ENCODE measurements around the gene OXA1L. TPM values are rescaled to one million over a fixed set of nuclear protein-coding genes. Genes with fewer than 3 reads are reported as not detected.

The OXA1L gene
- total and polyA plus RNA-seq, 12 donors = 138 to 219 (median 187) TPM

DNA sequence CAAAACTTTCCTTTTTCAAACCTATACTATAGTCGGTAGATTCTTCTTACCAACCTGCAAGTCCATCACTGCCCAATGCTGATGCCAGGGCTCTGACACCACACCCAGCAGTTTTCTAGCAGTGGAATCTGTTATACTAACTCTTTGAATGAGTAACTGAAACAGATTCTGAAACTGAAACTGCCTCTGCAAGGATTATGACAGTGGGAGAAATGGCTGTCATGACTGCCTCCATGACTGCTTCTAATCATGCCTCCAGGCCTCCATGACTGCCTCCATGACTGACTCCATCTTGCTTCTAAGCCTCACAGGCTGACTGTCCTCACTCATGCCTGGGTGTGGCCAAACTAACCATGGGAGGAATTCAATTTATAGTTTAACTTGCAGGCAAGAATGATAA, 29.4 kb upstream of the OXA1L start:
- Histone ChIP-seq H3K4me1 (peaks cover 0 to 4% (median 0%) of the 10 kb centered on the region in 9 donors), H3K9me3 (no peaks in the 10 kb centered on the region), H3K27ac (no peak overlapping the region), H3K27me3 (no peaks in the 10 kb centered on the region), H3K4me3 (no peak overlapping the region), H3K36me3 (no peaks in the 10 kb centered on the region)
- ATAC-seq = no peak
- WGBS, 2 donors = 93 to 97% methylated on average over 1 of the region's 1 CpG
- DNase-seq = no peak
- intact Hi-C loops (cut with DNase I) = no loop called here
- TF ChIP-seq, protein P1, sequence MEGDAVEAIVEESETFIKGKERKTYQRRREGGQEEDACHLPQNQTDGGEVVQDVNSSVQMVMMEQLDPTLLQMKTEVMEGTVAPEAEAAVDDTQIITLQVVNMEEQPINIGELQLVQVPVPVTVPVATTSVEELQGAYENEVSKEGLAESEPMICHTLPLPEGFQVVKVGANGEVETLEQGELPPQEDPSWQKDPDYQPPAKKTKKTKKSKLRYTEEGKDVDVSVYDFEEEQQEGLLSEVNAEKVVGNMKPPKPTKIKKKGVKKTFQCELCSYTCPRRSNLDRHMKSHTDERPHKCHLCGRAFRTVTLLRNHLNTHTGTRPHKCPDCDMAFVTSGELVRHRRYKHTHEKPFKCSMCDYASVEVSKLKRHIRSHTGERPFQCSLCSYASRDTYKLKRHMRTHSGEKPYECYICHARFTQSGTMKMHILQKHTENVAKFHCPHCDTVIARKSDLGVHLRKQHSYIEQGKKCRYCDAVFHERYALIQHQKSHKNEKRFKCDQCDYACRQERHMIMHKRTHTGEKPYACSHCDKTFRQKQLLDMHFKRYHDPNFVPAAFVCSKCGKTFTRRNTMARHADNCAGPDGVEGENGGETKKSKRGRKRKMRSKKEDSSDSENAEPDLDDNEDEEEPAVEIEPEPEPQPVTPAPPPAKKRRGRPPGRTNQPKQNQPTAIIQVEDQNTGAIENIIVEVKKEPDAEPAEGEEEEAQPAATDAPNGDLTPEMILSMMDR (IDR thresholded peaks at IDR 0.05) = no peak

DNA sequence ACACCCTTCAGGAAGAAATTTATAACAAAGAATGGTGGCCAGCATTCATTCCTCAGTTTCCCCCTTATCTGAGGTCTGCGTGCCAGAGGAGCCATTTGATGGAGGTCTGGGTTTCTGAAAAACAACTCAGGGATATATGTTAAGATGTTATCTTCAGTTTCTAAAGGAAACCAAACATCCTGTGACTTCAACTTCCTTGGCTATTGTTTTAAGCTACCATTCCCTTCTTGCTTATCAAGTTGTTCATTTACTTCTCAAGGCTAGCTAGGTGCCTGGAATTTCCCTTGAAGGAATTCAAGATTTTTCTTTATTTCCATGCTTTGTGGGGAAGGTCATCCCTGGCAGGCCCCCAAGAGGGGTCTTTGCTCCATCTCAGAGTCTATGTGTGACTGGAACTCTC, 27.1 kb upstream of the OXA1L start:
- Histone ChIP-seq H3K9me3 (no peaks in the 10 kb centered on the region), H3K36me3 (no peaks in the 10 kb centered on the region), H3K4me1 (peaks cover 0 to 4% (median 0%) of the 10 kb centered on the region in 9 donors), H3K27me3 (no peaks in the 10 kb centered on the region), H3K27ac (peak overlapping the region in 2 of 10 donors; percentile 7 to 41), H3K4me3 (no peak overlapping the region)
- ATAC-seq = no peak
- TF ChIP-seq, protein P1 (IDR thresholded peaks at IDR 0.05) = no peak
- no peak for DNase-seq
- WGBS, 2 donors = 52 to 61% methylated on average over 1 of the region's 1 CpG
- intact Hi-C loops (cut with DNase I) = no loop called here

DNA sequence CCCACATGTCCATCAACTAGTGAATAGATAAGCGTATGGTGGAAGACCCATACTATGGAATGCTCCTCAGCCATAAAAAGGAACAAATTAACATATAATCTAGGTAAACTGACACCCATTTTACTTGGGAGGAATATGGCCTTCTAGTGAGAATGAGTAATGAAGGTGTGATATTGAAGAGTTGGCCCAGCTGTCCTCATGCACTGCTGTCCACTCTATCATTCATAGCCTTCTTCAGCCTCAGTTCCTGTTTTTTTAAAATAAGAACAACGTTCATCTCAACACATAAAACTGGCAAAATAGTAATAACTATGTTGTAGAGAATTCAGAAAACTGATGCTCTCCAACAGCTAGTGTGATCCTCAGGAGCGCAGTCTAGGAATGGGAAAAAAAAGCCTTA, 26.5 kb upstream of the OXA1L start:
- TF ChIP-seq, protein P1 (IDR thresholded peaks at IDR 0.05) = no peak
- Histone ChIP-seq H3K9me3 (no peaks in the 10 kb centered on the region), H3K27ac (peak overlapping the region in 1 of 10 donors; percentile 7), H3K27me3 (no peaks in the 10 kb centered on the region), H3K4me3 (no peak overlapping the region), H3K4me1 (peaks cover 0 to 4% (median 0%) of the 10 kb centered on the region in 9 donors), H3K36me3 (no peaks in the 10 kb centered on the region)
- intact Hi-C loops (cut with DNase I) = no loop called here
- ATAC-seq = no peak
- WGBS, 2 donors = 76 to 81% methylated on average over 3 of the region's 3 CpGs
- no peak for DNase-seq

DNA sequence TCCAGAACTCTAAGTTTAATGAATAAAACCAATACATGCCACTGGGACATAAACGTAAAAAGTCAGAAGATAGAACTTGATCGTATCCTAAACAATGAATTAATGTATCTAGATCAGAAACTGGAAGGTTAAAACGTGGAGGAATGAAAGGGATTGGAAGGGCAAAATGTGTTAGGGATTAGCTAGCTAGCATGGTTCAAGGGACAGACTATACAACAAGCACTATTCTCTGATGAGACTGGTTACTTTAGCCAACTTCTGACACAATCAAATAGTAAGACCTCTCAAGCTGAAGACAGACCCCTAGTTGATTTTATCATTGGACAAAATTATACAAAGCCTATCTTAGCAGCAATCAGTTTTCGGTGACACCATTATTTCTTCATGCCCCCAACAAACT, 18.7 kb upstream of the OXA1L start:
- no peaks in the 10 kb centered on the region for H3K9me3 ChIP-seq
- TF ChIP-seq, protein P1 (IDR thresholded peaks at IDR 0.05) = no peak
- ATAC-seq (no peak), DNase-seq (no peak)
- H3K4me3 ChIP-seq = no peak overlapping the region
- H3K27me3 ChIP-seq = no peaks in the 10 kb centered on the region
- WGBS, 2 donors = 71 to 78% methylated on average over 4 of the region's 4 CpGs
- H3K36me3 ChIP-seq = no peaks in the 10 kb centered on the region
- no peak overlapping the region for H3K27ac ChIP-seq
- peaks cover 0 to 14% (median 0%) of the 10 kb centered on the region in 9 donors for H3K4me1 ChIP-seq
- intact Hi-C loops (cut with DNase I) = no loop called here

Measured in heart right ventricle (tissue), 16 donors.